Smooth muscle cell (in vitro differentiated cells): ENCODE data around the gene ARFGEF2. TPM values are rescaled to one million over a fixed set of nuclear protein-coding genes. Genes with fewer than 3 reads are reported as not detected.

Experiments used
- DNase-seq: peaks from one replicate; lab custom pipeline; 2025; ENCODE audit not compliant: unreplicated experiment; lab: John Stamatoyannopoulos, UW
- H2AFZ ChIP-seq: fragments of 200-600 bp; sonication (generic); 2 replicates; pipeline ENCODE4 v1.6.0; 2016; ENCODE audit warnings: antibody characterized with exemption, low read depth, mild to moderate bottlenecking
- H3F3A ChIP-seq: fragments of 200-600 bp; sonication (generic); 2 replicates; pipeline ENCODE4 v1.6.0; 2017; ENCODE audit warnings: antibody characterized with exemption, low read depth
- H3K27ac ChIP-seq: fragments of 200-600 bp; sonication (generic); 2 replicates; pipeline ENCODE4 v1.5.1; 2016; ENCODE audit warnings: low read depth, mild to moderate bottlenecking
- H3K27me3 ChIP-seq: fragments of 200-600 bp; sonication (generic); 2 replicates; pipeline ENCODE4 v1.6.1; 2016; ENCODE audit warnings: low read depth, mild to moderate bottlenecking
- H3K36me3 ChIP-seq: fragments of 200-600 bp; sonication (generic); 2 replicates; pipeline ENCODE4 v1.5.1; 2016; ENCODE audit warnings: low read depth
- H3K4me1 ChIP-seq: fragments of 200-600 bp; sonication (generic); 2 replicates; pipeline ENCODE4 v1.5.1; 2016; ENCODE audit warnings: low read depth
- H3K4me2 ChIP-seq: fragments of 200-600 bp; sonication (generic); 2 replicates; pipeline ENCODE4 v1.6.0; 2016; ENCODE audit warnings: mild to moderate bottlenecking
- H3K4me3 ChIP-seq: fragments of 200-600 bp; sonication (generic); 2 replicates; pipeline ENCODE4 v1.5.1; 2016; ENCODE audit warnings: mild to moderate bottlenecking
- H3K79me2 ChIP-seq: fragments of 200-600 bp; sonication (generic); 2 replicates; pipeline ENCODE4 v1.6.0; 2016; ENCODE audit warnings: low read depth, mild to moderate bottlenecking
- H3K9ac ChIP-seq: fragments of 200-600 bp; sonication (generic); 2 replicates; pipeline ENCODE4 v1.6.0; 2016; ENCODE audit warnings: low read depth
- H3K9me3 ChIP-seq: fragments of 200-600 bp; sonication (generic); replicated peaks from 2 replicates; pipeline ENCODE4 v1.5.1; 2016; ENCODE audit warnings: low read depth
- H4K20me1 ChIP-seq: fragments of 200-600 bp; sonication (generic); 2 replicates; pipeline ENCODE4 v1.6.0; 2016; ENCODE audit warnings: low read depth
- WGBS: methylation state at CpG from one replicate; pipeline ENCODE4 v1.1.7; 2016; ENCODE audit warnings: low lambda C conversion rate; 5-methylcytosine and 5-hydroxymethylcytosine counted together
- polyA plus RNA-seq: library from polyadenylated mRNA; unstranded; fragments of >200 nt; fragmentation: Nextera tagmentation; extraction: Ambion mirVana; gene quantifications from 2 replicates; pipeline ENCODE4 v1.2.1, GENCODE V29; 2016
- total RNA-seq: library from RNA; depleted of rRNA; stranded (reverse); fragments of >200 nt; gene quantifications from 2 replicates; pipeline ENCODE4 v1.2.3, GENCODE V29; 2014
- TF ChIP-seq, protein P1 (sequence below): fragments of 200-600 bp; sonication (generic); IDR thresholded peaks from 2 replicates; pipeline ENCODE4 v1.5.1; 2017; ENCODE audit warnings: borderline replicate concordance, mild to moderate bottlenecking, antibody characterized with exemption; ENCODE audit not compliant: insufficient read depth, poor library complexity, severe bottlenecking

Gene ARFGEF2
- total and polyA plus RNA-seq, 2 experiments from 2014 or later = 6.5 to 29.6 TPM

DNA sequence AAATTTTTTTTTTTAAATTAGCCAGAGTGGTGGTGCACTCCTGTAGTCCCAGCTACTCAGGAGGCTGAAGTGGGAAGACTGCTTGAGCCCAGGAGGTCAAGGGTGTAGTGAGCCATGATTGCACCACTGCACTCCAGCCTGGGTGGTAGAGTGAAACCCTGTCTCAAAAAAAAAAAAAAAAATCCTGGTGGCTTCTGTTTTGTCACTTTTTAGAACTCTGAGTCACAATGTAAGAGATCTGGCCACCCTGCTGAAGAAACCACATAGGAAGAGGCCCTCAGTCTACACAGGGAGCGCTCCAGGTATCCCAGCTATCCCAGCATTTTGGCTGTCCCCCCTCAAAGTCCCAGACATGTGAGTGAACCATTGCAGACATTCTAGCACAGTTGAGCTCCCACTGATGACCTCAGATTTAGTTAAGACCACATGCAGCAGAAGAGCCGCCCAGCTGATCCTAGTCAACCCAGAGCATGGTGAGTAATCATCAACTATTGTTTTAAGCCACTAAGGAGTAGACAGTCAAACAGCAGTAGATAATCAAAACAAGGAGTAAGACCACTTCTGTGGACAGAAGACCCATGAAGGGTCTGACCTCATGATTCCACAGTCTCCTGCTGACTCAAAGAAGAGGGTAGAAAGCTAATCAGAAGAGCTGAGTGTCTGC, 12.7 kb upstream of the ARFGEF2 start:
- H3K27ac ChIP-seq = no peak overlapping the region
- H3K36me3 ChIP-seq = no peaks in the 10 kb centered on the region
- H3K4me2 ChIP-seq = no peak overlapping the region
- H3K4me3 ChIP-seq = no peak overlapping the region
- no peaks in the 10 kb centered on the region for H3K79me2 ChIP-seq
- no peaks in the 10 kb centered on the region for H3K27me3 ChIP-seq
- H3K9ac ChIP-seq = no peak overlapping the region
- H4K20me1 ChIP-seq = no peaks in the 10 kb centered on the region
- 93% methylated on average over 2 of the region's 2 CpGs for WGBS
- H3K4me1 ChIP-seq = no peaks in the 10 kb centered on the region
- H3F3A ChIP-seq = no peaks in the 10 kb centered on the region
- TF ChIP-seq, protein P1, sequence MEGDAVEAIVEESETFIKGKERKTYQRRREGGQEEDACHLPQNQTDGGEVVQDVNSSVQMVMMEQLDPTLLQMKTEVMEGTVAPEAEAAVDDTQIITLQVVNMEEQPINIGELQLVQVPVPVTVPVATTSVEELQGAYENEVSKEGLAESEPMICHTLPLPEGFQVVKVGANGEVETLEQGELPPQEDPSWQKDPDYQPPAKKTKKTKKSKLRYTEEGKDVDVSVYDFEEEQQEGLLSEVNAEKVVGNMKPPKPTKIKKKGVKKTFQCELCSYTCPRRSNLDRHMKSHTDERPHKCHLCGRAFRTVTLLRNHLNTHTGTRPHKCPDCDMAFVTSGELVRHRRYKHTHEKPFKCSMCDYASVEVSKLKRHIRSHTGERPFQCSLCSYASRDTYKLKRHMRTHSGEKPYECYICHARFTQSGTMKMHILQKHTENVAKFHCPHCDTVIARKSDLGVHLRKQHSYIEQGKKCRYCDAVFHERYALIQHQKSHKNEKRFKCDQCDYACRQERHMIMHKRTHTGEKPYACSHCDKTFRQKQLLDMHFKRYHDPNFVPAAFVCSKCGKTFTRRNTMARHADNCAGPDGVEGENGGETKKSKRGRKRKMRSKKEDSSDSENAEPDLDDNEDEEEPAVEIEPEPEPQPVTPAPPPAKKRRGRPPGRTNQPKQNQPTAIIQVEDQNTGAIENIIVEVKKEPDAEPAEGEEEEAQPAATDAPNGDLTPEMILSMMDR = no peak
- no peak for DNase-seq
- H3K9me3 ChIP-seq = no peaks in the 10 kb centered on the region
- H2AFZ ChIP-seq = no peak overlapping the region

DNA sequence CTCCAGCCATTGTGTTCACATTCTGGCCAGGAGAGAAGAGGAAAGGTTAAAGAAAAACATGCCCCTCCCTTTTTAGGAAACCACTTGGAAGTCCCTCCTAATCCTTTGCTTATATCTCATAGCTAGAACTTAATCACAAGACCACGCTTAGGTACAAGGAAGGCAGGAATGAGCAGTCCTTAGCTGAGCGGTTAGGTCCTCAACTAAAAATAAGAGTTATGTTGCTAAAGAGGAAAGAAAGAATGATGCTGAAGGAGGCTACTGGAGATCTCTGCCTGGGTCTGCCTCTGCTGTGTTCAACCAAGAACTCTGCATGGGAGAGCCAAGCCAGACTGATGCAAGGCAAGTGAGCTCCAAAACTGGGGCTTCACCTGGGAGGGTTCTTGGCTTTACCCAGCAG, 11.6 kb upstream of the ARFGEF2 start:
- Histone ChIP-seq H3K4me3 (no peak overlapping the region), H3K27me3 (no peaks in the 10 kb centered on the region), H3F3A (no peaks in the 10 kb centered on the region), H3K9ac (no peak overlapping the region), H2AFZ (no peak overlapping the region), H3K27ac (no peak overlapping the region), H4K20me1 (no peaks in the 10 kb centered on the region), H3K79me2 (no peaks in the 10 kb centered on the region), H3K4me1 (no peaks in the 10 kb centered on the region), H3K9me3 (no peaks in the 10 kb centered on the region), H3K4me2 (no peak overlapping the region), H3K36me3 (no peaks in the 10 kb centered on the region)
- TF ChIP-seq, protein P1 = no peak
- no peak for DNase-seq
- WGBS = 92% methylated on average over 2 of the region's 2 CpGs

DNA sequence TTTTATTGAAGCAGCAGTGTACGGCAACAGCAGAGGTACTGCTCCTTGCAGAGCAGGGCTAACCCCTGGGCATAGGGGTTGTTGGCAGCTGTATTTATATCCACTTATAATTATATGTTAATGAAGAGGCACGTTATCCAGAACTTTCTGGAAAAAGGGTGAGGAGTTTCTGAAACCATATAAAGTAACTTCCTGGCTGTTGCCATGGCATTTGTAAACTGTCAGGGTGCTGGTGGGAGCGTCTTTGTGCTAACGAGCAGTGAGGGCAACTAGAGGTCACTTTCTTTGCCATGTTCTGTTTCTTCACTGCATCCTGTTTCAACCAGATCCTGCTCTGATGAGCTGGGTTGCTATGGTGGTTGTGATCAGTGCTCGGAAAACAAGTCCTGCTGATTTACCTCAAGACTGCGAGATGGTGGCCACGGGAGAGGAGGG, 11.1 kb upstream of the ARFGEF2 start:
- Histone ChIP-seq H2AFZ (no peak overlapping the region), H3K79me2 (no peaks in the 10 kb centered on the region), H3K27ac (no peak overlapping the region), H3K9me3 (no peaks in the 10 kb centered on the region), H3F3A (no peaks in the 10 kb centered on the region), H3K4me3 (no peak overlapping the region), H3K36me3 (no peaks in the 10 kb centered on the region), H3K27me3 (no peaks in the 10 kb centered on the region), H4K20me1 (no peaks in the 10 kb centered on the region), H3K4me2 (no peak overlapping the region), H3K9ac (no peak overlapping the region), H3K4me1 (no peaks in the 10 kb centered on the region)
- TF ChIP-seq, protein P1 = no peak
- no peak for DNase-seq
- 80% methylated on average over 7 of the region's 7 CpGs for WGBS

DNA sequence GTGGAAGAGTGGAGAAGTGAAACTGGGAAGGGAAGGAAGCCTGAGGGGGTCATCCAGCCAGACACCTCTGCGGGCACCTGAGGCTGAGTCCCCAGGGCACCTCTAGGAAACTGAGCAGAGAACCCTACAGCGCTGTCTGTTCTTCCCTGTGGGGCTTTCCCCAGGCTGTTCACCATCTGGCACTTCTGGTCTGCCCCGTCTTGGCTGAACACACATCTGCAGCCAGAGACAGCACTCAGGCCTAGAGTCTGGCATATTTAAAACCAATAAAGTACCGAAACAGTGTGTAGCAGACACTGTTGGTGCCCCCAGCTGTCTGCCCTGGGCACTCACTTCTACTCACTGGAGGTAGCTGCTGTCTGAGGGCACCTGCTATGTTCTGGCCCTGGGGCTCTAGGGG, 9.4 kb upstream of the ARFGEF2 start:
- no peak for DNase-seq
- H3K27me3 ChIP-seq = no peaks in the 10 kb centered on the region
- WGBS = 83% methylated on average over 4 of the region's 4 CpGs
- no peaks in the 10 kb centered on the region for H4K20me1 ChIP-seq
- no peak overlapping the region for H3K4me2 ChIP-seq
- no peak overlapping the region for H3K4me3 ChIP-seq
- TF ChIP-seq, protein P1 = no peak
- no peaks in the 10 kb centered on the region for H3K79me2 ChIP-seq
- no peaks in the 10 kb centered on the region for H3F3A ChIP-seq
- no peak overlapping the region for H3K9ac ChIP-seq
- H2AFZ ChIP-seq = no peak overlapping the region
- no peaks in the 10 kb centered on the region for H3K9me3 ChIP-seq
- no peak overlapping the region for H3K27ac ChIP-seq
- H3K4me1 ChIP-seq = no peaks in the 10 kb centered on the region
- H3K36me3 ChIP-seq = no peaks in the 10 kb centered on the region
